Measurements from ENCODE around the gene PRKD1. TPM values are rescaled to one million over a fixed set of nuclear protein-coding genes. Genes with fewer than 3 reads are reported as not detected.

The PRKD1 gene
- total RNA-seq, 2 experiments from 2014 or later, result not detected

DNA sequence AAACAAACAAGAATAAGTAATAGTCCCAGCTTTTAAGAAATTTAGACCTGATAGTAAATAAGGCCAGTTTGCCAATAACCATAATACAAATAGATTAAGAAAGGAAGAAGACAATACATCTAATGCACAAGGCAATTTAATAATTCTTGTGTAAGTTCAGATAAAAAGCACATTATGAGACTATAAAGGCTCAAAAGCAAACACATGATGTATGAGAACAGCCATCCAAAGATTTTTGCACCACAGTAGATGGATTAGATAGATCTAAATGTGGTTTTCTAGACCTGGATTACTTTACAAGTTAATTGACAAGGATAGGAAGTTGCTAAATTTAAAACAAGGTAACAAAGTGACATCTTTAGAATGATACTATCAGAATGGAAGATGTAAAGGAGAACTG is 125.4 kb downstream of the PRKD1 start:
- ChIA-PET POLR2A (no interaction called here), CTCF (no interaction called here)
- no peak for ATAC-seq (ENCODE audit: poor library complexity)
- intact Hi-C loops (cut with DNase I, micrococcal nuclease), result no loop called here
- Histone ChIP-seq H3K4me3 (ENCODE audit: low read length) (no peak overlapping the region), H3K27ac (ENCODE audit: low read depth in 1 of 2, low read length in 2 of 2) (no peak overlapping the region), H3K36me3 (ENCODE audit: insufficient read depth, low read length) (no peaks in the 10 kb centered on the region), H3K4me1 (ENCODE audit: insufficient read depth, low read length) (no peaks in the 10 kb centered on the region), H3K9me3 (ENCODE audit: control insufficient read depth in 1 of 2, insufficient read depth in 1 of 2, low read length in 2 of 2) (peaks cover 0 to 4% of the 10 kb centered on the region in 2 experiments), H3K27me3 (ENCODE audit: control insufficient read depth in 1 of 2, insufficient read depth in 2 of 2, low read length in 2 of 2) (no peaks in the 10 kb centered on the region)
- no peaks in the 10 kb centered on the region for H3K4me1 Mint-ChIP-seq (ENCODE audit: low read depth)
- H3K27me3 Mint-ChIP-seq, result no peaks in the 10 kb centered on the region
- no peaks in the 10 kb centered on the region for H3K36me3 Mint-ChIP-seq (ENCODE audit: low read depth)
- no peak overlapping the region for H3K4me3 Mint-ChIP-seq
- no peak overlapping the region for H3K27ac Mint-ChIP-seq
- DNase-seq, result no peak
- TF ChIP-seq, protein P1, sequence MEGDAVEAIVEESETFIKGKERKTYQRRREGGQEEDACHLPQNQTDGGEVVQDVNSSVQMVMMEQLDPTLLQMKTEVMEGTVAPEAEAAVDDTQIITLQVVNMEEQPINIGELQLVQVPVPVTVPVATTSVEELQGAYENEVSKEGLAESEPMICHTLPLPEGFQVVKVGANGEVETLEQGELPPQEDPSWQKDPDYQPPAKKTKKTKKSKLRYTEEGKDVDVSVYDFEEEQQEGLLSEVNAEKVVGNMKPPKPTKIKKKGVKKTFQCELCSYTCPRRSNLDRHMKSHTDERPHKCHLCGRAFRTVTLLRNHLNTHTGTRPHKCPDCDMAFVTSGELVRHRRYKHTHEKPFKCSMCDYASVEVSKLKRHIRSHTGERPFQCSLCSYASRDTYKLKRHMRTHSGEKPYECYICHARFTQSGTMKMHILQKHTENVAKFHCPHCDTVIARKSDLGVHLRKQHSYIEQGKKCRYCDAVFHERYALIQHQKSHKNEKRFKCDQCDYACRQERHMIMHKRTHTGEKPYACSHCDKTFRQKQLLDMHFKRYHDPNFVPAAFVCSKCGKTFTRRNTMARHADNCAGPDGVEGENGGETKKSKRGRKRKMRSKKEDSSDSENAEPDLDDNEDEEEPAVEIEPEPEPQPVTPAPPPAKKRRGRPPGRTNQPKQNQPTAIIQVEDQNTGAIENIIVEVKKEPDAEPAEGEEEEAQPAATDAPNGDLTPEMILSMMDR (IDR thresholded peaks at IDR 0.05), result no peak
- peaks cover 6% of the 10 kb centered on the region for H3K9me3 Mint-ChIP-seq

DNA sequence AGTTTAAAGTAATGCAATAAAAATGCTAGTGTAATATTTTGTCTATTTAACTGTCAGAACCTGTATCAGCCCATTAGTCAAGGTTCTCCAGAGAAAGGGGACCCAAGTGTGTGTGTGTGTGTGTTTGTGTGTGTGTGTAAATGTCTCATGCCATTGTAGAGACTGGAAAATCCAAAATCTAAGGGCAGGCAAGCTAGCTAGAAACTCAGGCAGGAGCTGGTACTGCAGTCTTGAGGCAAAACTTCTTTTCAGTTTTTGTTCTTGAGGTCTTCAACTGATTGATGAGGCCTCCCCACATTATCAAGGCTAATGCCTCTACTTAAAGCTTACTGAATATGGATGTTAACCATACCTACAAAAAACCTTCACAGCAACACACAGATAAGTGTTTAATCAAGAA is 126.7 kb downstream of the PRKD1 start:
- Histone ChIP-seq H3K27me3 (ENCODE audit: control insufficient read depth in 1 of 2, insufficient read depth in 2 of 2, low read length in 2 of 2) (no peaks in the 10 kb centered on the region), H3K36me3 (ENCODE audit: insufficient read depth, low read length) (no peaks in the 10 kb centered on the region), H3K4me1 (ENCODE audit: insufficient read depth, low read length) (no peaks in the 10 kb centered on the region), H3K4me3 (ENCODE audit: low read length) (no peak overlapping the region), H3K9me3 (ENCODE audit: control insufficient read depth in 1 of 2, insufficient read depth in 1 of 2, low read length in 2 of 2) (peaks cover 0 to 4% of the 10 kb centered on the region in 2 experiments), H3K27ac (ENCODE audit: low read depth in 1 of 2, low read length in 2 of 2) (no peak overlapping the region)
- H3K27me3 Mint-ChIP-seq, result no peaks in the 10 kb centered on the region
- TF ChIP-seq, protein P1 (IDR thresholded peaks at IDR 0.05), result no peak
- H3K9me3 Mint-ChIP-seq, result peaks cover 8% of the 10 kb centered on the region
- intact Hi-C loops (cut with DNase I, micrococcal nuclease), result no loop called here
- no peaks in the 10 kb centered on the region for H3K36me3 Mint-ChIP-seq (ENCODE audit: low read depth)
- DNase-seq (no peak), ATAC-seq (ENCODE audit: poor library complexity) (no peak)
- H3K4me1 Mint-ChIP-seq (ENCODE audit: low read depth), result no peaks in the 10 kb centered on the region
- H3K27ac Mint-ChIP-seq, result no peak overlapping the region
- ChIA-PET POLR2A (no interaction called here), CTCF (no interaction called here)
- H3K4me3 Mint-ChIP-seq, result no peak overlapping the region

DNA sequence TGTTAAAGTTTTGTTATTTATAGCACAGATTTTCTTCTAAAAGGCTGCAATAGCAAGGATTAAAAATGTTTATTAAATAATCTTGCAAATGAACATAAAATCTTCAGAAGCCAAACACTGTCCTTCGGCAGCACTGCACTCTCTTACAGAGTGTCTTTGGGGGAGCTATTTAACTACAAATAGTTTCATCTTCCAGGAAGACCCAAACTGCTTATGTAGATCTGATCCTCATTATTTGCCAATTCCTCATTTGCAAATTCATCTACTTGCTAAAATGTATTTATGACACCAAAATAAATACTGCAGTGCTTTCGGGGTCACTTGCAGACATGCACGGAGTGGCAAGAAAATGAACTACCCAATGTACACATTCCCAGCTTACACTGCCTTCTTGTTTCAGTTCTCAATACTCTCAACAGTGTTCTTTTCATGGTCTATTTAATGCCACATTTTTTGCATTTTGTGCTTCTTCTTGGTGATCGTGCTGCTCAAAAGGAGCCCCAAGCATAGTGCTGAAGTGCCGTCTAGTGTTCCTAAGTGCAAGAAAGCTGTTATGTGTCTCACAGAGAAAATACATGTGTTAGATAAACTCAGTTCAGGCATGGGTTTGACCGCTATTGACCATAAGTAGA is 128.1 kb downstream of the PRKD1 start:
- ATAC-seq (ENCODE audit: poor library complexity), result no peak
- CTCF ChIA-PET, result interaction anchor here (0.5 kb wide), 1 partner anchor 1401 kb away, joined by 3 read pairs; no protein-coding TSS in a partner anchor
- H3K4me1 Mint-ChIP-seq (ENCODE audit: low read depth), result no peaks in the 10 kb centered on the region
- no peak overlapping the region for H3K4me3 Mint-ChIP-seq
- H3K27ac Mint-ChIP-seq, result no peak overlapping the region
- Histone ChIP-seq H3K27me3 (ENCODE audit: control insufficient read depth in 1 of 2, insufficient read depth in 2 of 2, low read length in 2 of 2) (no peaks in the 10 kb centered on the region), H3K36me3 (ENCODE audit: insufficient read depth, low read length) (no peaks in the 10 kb centered on the region), H3K4me1 (ENCODE audit: insufficient read depth, low read length) (no peaks in the 10 kb centered on the region), H3K9me3 (ENCODE audit: control insufficient read depth in 1 of 2, insufficient read depth in 1 of 2, low read length in 2 of 2) (peaks cover 0 to 4% of the 10 kb centered on the region in 2 experiments), H3K27ac (ENCODE audit: low read depth in 1 of 2, low read length in 2 of 2) (no peak overlapping the region), H3K4me3 (ENCODE audit: low read length) (no peak overlapping the region)
- peaks cover 8% of the 10 kb centered on the region for H3K9me3 Mint-ChIP-seq
- DNase-seq, result no peak
- TF ChIP-seq, protein P1 (IDR thresholded peaks at IDR 0.05), result no peak
- no peaks in the 10 kb centered on the region for H3K27me3 Mint-ChIP-seq
- H3K36me3 Mint-ChIP-seq (ENCODE audit: low read depth), result no peaks in the 10 kb centered on the region
- intact Hi-C loops (cut with DNase I, micrococcal nuclease), result no loop called here
- POLR2A ChIA-PET, result no interaction called here
